GM19043 (cell line): ENCODE measurements around the gene STMND1.

Source experiments
- ATAC-seq: cut with Tn5 transposase; IDR thresholded peaks from one replicate; pipeline ENCODE4 v1.9.1; 2021; ENCODE audit warnings: low read depth; ENCODE audit not compliant: unreplicated experiment

Gene STMND1

GRCh38 chr6:17156966-17157365 lies 55.1 kb downstream of the STMND1 start:
- no peak for ATAC-seq

GRCh38 chr6:17157617-17158016 lies 55.8 kb downstream of the STMND1 start:
- no peak for ATAC-seq

- no peak for ATAC-seq
Measured at GRCh38 chr6:17159240-17159639, 57.4 kb downstream of the STMND1 start.

- ATAC-seq, result no peak
Measured at GRCh38 chr6:17161076-17161475, 59.2 kb downstream of the STMND1 start.

GRCh38 chr6:17165383-17165782 lies 63.5 kb downstream of the STMND1 start:
- ATAC-seq, result no peak

GRCh38 chr6:17167327-17167979 lies 65.6 kb downstream of the STMND1 start:
- ATAC-seq, result no peak

- ATAC-seq, result no peak
Measured at GRCh38 chr6:17169291-17169690, 67.4 kb downstream of the STMND1 start.

- no peak for ATAC-seq
Measured at GRCh38 chr6:17169711-17170110, 67.9 kb downstream of the STMND1 start.

- no peak for ATAC-seq
Measured at GRCh38 chr6:17172836-17173470, 71.1 kb downstream of the STMND1 start.

GRCh38 chr6:17178326-17178725 lies 76.5 kb downstream of the STMND1 start:
- no peak for ATAC-seq

- ATAC-seq, result no peak
Measured at GRCh38 chr6:17178754-17179529, 77.1 kb downstream of the STMND1 start.

GRCh38 chr6:17179530-17180073 lies 77.8 kb downstream of the STMND1 start:
- ATAC-seq, result no peak
